ENCODE results near the gene NTSR1.

DNA sequence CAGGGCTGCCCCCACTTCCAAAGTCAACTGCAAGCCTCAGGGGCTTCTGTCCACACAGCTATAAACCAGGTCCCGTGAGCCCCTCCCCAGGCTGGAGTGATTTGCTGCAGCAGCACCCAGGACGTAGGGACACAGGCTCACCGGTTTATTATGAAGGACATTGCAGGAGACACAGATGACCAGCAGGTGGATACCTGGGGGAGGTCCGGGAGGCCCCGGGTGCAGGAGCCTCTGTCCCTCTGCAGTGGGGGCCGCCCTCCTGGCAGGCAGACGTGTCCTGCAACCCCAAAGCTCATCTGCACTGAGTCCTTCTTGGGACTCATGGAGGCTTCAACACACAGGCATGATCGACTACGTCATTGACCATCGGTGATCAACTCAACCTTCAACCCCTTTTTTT lies 14.5 kb upstream of the NTSR1 start:
- TF ChIP-seq EP300 (IDR thresholded peaks at IDR 0.05) (no peak), CTCF (IDR thresholded peaks at IDR 0.05) (no peak)
